ENCODE results near the gene PWP1. TPM values are rescaled to one million over a fixed set of nuclear protein-coding genes. Genes with fewer than 3 reads are reported as not detected.
"Not testable (repeated sequence)": the region's sequence is repeated elsewhere in the genome, so short reads cannot be mapped to it uniquely, and the experiment has no call there.

PWP1 gene
- total and polyA plus RNA-seq, 2 experiments from 2014 or later, result 110 to 211 TPM

GRCh38 chr12:107705522-107705921 lies 19.9 kb downstream of the PWP1 start:
- not testable (repeated sequence) for DNase-seq (ENCODE audit: low spot score); H3K4me2 ChIP-seq; H4K20me1 ChIP-seq (replicated peaks; ENCODE audit: insufficient read depth); H3K4me1 Mint-ChIP-seq; H3K9me2 ChIP-seq (ENCODE audit: insufficient read depth); H3K27me3 Mint-ChIP-seq (ENCODE audit: insufficient read depth, low read depth, poor library complexity); H3K27ac Mint-ChIP-seq; H3K27me3 ChIP-seq (ENCODE audit: insufficient read depth); H2AFZ ChIP-seq; H3K9me3 Mint-ChIP-seq; H3K4me3 Mint-ChIP-seq; H3K4me1 ChIP-seq (ENCODE audit: insufficient read depth); H3F3A ChIP-seq (replicated peaks; ENCODE audit: low read depth); ATAC-seq; H3K79me2 ChIP-seq (replicated peaks; ENCODE audit: insufficient read depth); H3K27ac ChIP-seq (ENCODE audit: low read depth); H3K4me3 ChIP-seq
- H3K36me3 ChIP-seq (ENCODE audit: insufficient read depth), result peaks cover 73% of the 10 kb centered on the region
- peaks cover 94% of the 10 kb centered on the region for H3K36me3 Mint-ChIP-seq (ENCODE audit: low read depth)

DNA sequence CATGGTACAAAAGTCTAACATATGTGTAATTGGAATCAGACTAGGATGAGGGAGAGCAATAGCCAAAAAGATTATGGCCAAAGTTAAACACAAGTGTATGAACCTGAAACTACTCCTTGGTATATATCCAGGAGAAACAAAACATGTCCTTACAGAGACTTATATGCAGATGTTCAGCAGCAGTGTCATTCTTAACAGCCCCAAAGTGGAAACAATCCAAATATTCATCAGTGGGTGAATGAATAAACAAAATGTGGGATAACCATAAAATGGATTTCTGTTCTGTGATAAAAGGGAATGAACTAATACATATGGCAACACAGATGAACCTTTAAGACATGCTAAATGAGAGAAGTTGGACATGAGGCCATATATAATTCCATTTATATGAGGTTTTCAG lies 30.2 kb downstream of the PWP1 start:
- Histone ChIP-seq H2AFZ (no peak overlapping the region), H3K9me2 (ENCODE audit: insufficient read depth) (no peaks in the 10 kb centered on the region), H3K4me1 (ENCODE audit: insufficient read depth) (no peaks in the 10 kb centered on the region), H4K20me1 (replicated peaks; ENCODE audit: insufficient read depth) (no peaks in the 10 kb centered on the region; the same call in 1 of the 2 replicates), H3K4me3 (no peak overlapping the region), H3K27ac (ENCODE audit: low read depth) (no peak overlapping the region), H3K79me2 (replicated peaks; ENCODE audit: insufficient read depth) (no peaks in the 10 kb centered on the region), H3K36me3 (ENCODE audit: insufficient read depth) (peaks cover 35% of the 10 kb centered on the region), H3K4me2 (no peak overlapping the region), H3K27me3 (ENCODE audit: insufficient read depth) (no peaks in the 10 kb centered on the region), H3F3A (replicated peaks; ENCODE audit: low read depth) (no peaks in the 10 kb centered on the region)
- no peak for DNase-seq (ENCODE audit: low spot score)
- Mint-ChIP-seq H3K36me3 (ENCODE audit: low read depth) (peaks cover 25% of the 10 kb centered on the region), H3K27ac (no peak overlapping the region), H3K27me3 (ENCODE audit: insufficient read depth, low read depth, poor library complexity) (no peaks in the 10 kb centered on the region), H3K4me3 (no peak overlapping the region), H3K9me3 (no peaks in the 10 kb centered on the region), H3K4me1 (no peaks in the 10 kb centered on the region)
- TF ChIP-seq CREB1 (CRISPR knock-in tag; IDR thresholded peaks at IDR 0.05; ENCODE audit: low read depth) (no peak), NANOG (IDR thresholded peaks at IDR 0.05; ENCODE audit: borderline replicate concordance) (no peak)
- no peak for ATAC-seq

- Histone ChIP-seq H3K36me3 (ENCODE audit: insufficient read depth) (peaks cover 13% of the 10 kb centered on the region), H3K4me2 (no peak overlapping the region), H3F3A (replicated peaks; ENCODE audit: low read depth) (no peaks in the 10 kb centered on the region), H3K27me3 (ENCODE audit: insufficient read depth) (no peaks in the 10 kb centered on the region), H3K4me1 (ENCODE audit: insufficient read depth) (no peaks in the 10 kb centered on the region), H3K27ac (ENCODE audit: low read depth) (no peak overlapping the region), H3K4me3 (no peak overlapping the region), H3K9me2 (ENCODE audit: insufficient read depth) (peaks cover 3% of the 10 kb centered on the region; the same call in 1 of the 2 replicates), H3K79me2 (replicated peaks; ENCODE audit: insufficient read depth) (no peaks in the 10 kb centered on the region), H4K20me1 (replicated peaks; ENCODE audit: insufficient read depth) (no peaks in the 10 kb centered on the region; the same call in 1 of the 2 replicates), H2AFZ (no peak overlapping the region)
- Mint-ChIP-seq H3K36me3 (ENCODE audit: low read depth) (peaks cover 23% of the 10 kb centered on the region; the same call in 2 of the 3 replicates), H3K4me3 (no peak overlapping the region), H3K9me3 (peaks cover 8% of the 10 kb centered on the region), H3K27me3 (ENCODE audit: insufficient read depth, low read depth, poor library complexity) (no peaks in the 10 kb centered on the region), H3K4me1 (no peaks in the 10 kb centered on the region), H3K27ac (no peak overlapping the region)
- no peak for DNase-seq (ENCODE audit: low spot score)
- no peak for ATAC-seq
- TF ChIP-seq NANOG (IDR thresholded peaks at IDR 0.05; ENCODE audit: borderline replicate concordance) (no peak), EZH2phosphoT487 (IDR thresholded peaks at IDR 0.05; ENCODE audit: unreplicated experiment) (no peak), ZNF114 (CRISPR knock-in tag; IDR thresholded peaks at IDR 0.05) (no peak), ETS1 (IDR thresholded peaks at IDR 0.05) (no peak), POLR2AphosphoS5 (IDR thresholded peaks at IDR 0.05; ENCODE audit: low read depth) (no peak), JUNB (IDR thresholded peaks at IDR 0.05; ENCODE audit: unreplicated experiment) (no peak), CREB1 (CRISPR knock-in tag; IDR thresholded peaks at IDR 0.05; ENCODE audit: low read depth) (no peak), EZH2 (IDR thresholded peaks at IDR 0.05; ENCODE audit: low read depth, unreplicated experiment) (no peak)
Observed at GRCh38 chr12:107718606-107719005, 33.0 kb downstream of the PWP1 start.

- ATAC-seq; H3K4me2 ChIP-seq; DNase-seq (ENCODE audit: low spot score); H3K79me2 ChIP-seq (replicated peaks; ENCODE audit: insufficient read depth); H3K27me3 Mint-ChIP-seq (ENCODE audit: insufficient read depth, low read depth, poor library complexity); H3K36me3 ChIP-seq (ENCODE audit: insufficient read depth); H4K20me1 ChIP-seq (replicated peaks; ENCODE audit: insufficient read depth); H3K27ac ChIP-seq (ENCODE audit: low read depth); H3K4me3 ChIP-seq; H3F3A ChIP-seq (replicated peaks; ENCODE audit: low read depth); H3K27ac Mint-ChIP-seq; H3K9me2 ChIP-seq (ENCODE audit: insufficient read depth); H2AFZ ChIP-seq; H3K4me1 Mint-ChIP-seq; H3K27me3 ChIP-seq (ENCODE audit: insufficient read depth); H3K4me3 Mint-ChIP-seq; H3K4me1 ChIP-seq (ENCODE audit: insufficient read depth): not testable (repeated sequence)
- Mint-ChIP-seq H3K36me3 (ENCODE audit: low read depth) (peaks cover 22% of the 10 kb centered on the region; the same call in 2 of the 3 replicates), H3K9me3 (peaks cover 31% of the 10 kb centered on the region)
Observed at GRCh38 chr12:107727327-107727726, 41.7 kb downstream of the PWP1 start.

- not testable (repeated sequence) for H3K4me1 Mint-ChIP-seq; H3K4me1 ChIP-seq (ENCODE audit: insufficient read depth); H2AFZ ChIP-seq; H3K79me2 ChIP-seq (replicated peaks; ENCODE audit: insufficient read depth); H3F3A ChIP-seq (replicated peaks; ENCODE audit: low read depth); H3K4me2 ChIP-seq; H4K20me1 ChIP-seq (replicated peaks; ENCODE audit: insufficient read depth); ATAC-seq; H3K27ac Mint-ChIP-seq; H3K36me3 ChIP-seq (ENCODE audit: insufficient read depth); DNase-seq (ENCODE audit: low spot score); H3K27ac ChIP-seq (ENCODE audit: low read depth); H3K4me3 Mint-ChIP-seq; H3K4me3 ChIP-seq; H3K27me3 Mint-ChIP-seq (ENCODE audit: insufficient read depth, low read depth, poor library complexity); H3K27me3 ChIP-seq (ENCODE audit: insufficient read depth); H3K9me2 ChIP-seq (ENCODE audit: insufficient read depth)
- Mint-ChIP-seq H3K36me3 (ENCODE audit: low read depth) (peaks cover 17% of the 10 kb centered on the region; the same call in 2 of the 3 replicates), H3K9me3 (peaks cover 28% of the 10 kb centered on the region)
Observed at GRCh38 chr12:107727742-107728141, 42.1 kb downstream of the PWP1 start.

Data from GM23338 (cell line).